Peyer's patch (tissue), 4 donors: ENCODE results near the gene AFF2. TPM values are rescaled to one million over a fixed set of nuclear protein-coding genes. Genes with fewer than 3 reads are reported as not detected.

Experiments used
- DNase-seq, 3 donors: peaks; one replicate each; pipeline ENCODE4 v3.0.0-alpha.2; 2017 to 2019
- H3K27ac ChIP-seq, 4 donors: fragments of 200-600 bp; sonication (generic); one replicate each; pipeline ENCODE4 v1.5.1; 2016 to 2019
- H3K27me3 ChIP-seq, 2 donors: fragments of 200-600 bp; sonication (generic); one replicate each; pipeline ENCODE4 v1.5.1; 2019
- H3K36me3 ChIP-seq, 3 donors: fragments of 200-600 bp; sonication (generic); one replicate each; pipeline ENCODE4 v1.5.1; 2016 to 2019
- H3K4me1 ChIP-seq, 4 donors: fragments of 200-600 bp; sonication (generic); one replicate each; pipeline ENCODE4 v1.5.1; 2016 to 2019
- H3K4me3 ChIP-seq, 4 donors: fragments of 200-600 bp; sonication (generic); 1 replicate in 3 of 4; 2 replicates in 1 of 4; pipeline ENCODE4 v1.5.1; 2016 to 2019; ENCODE audit warnings: mild to moderate bottlenecking in 1 of 4
- H3K9me3 ChIP-seq, 4 donors: fragments of 200-600 bp; sonication (generic); one replicate each; pipeline ENCODE4 v1.5.1; 2016 to 2019; ENCODE audit warnings: mild to moderate bottlenecking in 1 of 4
- POLR2A ChIP-seq, 2 donors: fragments of 450-650 bp; IDR thresholded peaks; one replicate each; pipeline ENCODE4 v1.5.1; 2017; ENCODE audit warnings: antibody characterized with exemption in 2 of 2, mild to moderate bottlenecking in 2 of 2, moderate library complexity in 2 of 2
- total RNA-seq, 4 donors: library from RNA; depleted of rRNA; stranded (reverse); fragments of >200 nt; gene quantifications; one replicate each; pipeline ENCODE4 v1.1.0, GENCODE V29; 2016
- TF ChIP-seq, protein P1 (sequence below), 6 experiments: fragments of 450-650 bp in 4 of 6; fragments of 200-600 bp in 2 of 6; sonication (generic) in 1 of 6; IDR thresholded peaks; one replicate each; pipeline ENCODE4 v1.5.1; 2017 to 2019; ENCODE audit warnings: antibody characterized with exemption in 6 of 6, mild to moderate bottlenecking in 3 of 6, moderate library complexity in 1 of 6

AFF2 gene
- total RNA-seq, 4 donors from 2014 or later = 0.18 to 2.5 (median 1.9) TPM; not detected in 1

DNA sequence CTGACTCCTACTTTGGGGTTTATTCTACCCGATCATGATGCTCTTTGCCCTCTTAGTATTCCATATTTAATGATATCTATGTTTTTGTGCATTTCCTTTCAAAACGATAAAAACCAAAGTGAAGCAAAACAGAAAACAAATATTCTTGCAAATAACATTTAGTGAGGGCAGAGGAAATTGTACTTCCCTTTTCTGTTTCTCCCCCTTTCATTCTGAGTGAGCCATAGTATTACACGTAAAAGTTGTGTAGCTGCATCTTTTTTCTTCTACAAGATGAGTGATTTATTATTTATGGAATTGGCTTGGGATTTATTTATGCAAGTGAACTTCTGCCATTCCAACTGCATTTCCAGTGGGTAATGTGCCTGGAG, 109.9 kb downstream of the AFF2 start:
- TF ChIP-seq POLR2A (IDR thresholded peaks at IDR 0.05) = no peak
- TF ChIP-seq, protein P1, sequence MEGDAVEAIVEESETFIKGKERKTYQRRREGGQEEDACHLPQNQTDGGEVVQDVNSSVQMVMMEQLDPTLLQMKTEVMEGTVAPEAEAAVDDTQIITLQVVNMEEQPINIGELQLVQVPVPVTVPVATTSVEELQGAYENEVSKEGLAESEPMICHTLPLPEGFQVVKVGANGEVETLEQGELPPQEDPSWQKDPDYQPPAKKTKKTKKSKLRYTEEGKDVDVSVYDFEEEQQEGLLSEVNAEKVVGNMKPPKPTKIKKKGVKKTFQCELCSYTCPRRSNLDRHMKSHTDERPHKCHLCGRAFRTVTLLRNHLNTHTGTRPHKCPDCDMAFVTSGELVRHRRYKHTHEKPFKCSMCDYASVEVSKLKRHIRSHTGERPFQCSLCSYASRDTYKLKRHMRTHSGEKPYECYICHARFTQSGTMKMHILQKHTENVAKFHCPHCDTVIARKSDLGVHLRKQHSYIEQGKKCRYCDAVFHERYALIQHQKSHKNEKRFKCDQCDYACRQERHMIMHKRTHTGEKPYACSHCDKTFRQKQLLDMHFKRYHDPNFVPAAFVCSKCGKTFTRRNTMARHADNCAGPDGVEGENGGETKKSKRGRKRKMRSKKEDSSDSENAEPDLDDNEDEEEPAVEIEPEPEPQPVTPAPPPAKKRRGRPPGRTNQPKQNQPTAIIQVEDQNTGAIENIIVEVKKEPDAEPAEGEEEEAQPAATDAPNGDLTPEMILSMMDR (IDR thresholded peaks at IDR 0.05) = no peak
- H3K4me3 ChIP-seq = no peak overlapping the region
- H3K9me3 ChIP-seq = no peaks in the 10 kb centered on the region
- H3K27me3 ChIP-seq = no peaks in the 10 kb centered on the region
- H3K27ac ChIP-seq = peak overlapping the region in 1 of 4 donors; percentile 42
- H3K4me1 ChIP-seq = no peaks in the 10 kb centered on the region
- no peak for DNase-seq
- H3K36me3 ChIP-seq = no peaks in the 10 kb centered on the region

DNA sequence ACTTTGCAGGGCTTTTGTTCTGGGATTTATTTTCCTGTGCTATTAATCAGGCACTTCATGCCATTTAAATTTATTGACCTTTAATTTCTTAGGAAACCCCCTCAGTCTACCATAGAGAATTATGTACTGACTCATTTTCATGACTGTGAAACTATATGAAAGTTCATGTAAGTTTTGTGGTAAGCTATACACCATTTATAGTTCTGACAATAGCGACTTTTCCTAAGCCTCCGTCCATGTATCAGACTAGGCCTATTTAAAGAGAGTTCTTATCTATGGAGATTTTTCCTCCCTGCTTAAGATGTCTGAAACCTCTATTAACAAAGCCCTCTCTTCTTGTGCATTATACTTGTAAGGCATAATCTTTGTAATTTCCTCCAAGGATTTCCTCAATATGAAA, 111.6 kb downstream of the AFF2 start:
- DNase-seq = no peak
- no peak for TF ChIP-seq POLR2A (IDR thresholded peaks at IDR 0.05)
- TF ChIP-seq, protein P1 (IDR thresholded peaks at IDR 0.05) = no peak
- H3K27ac ChIP-seq = no peak overlapping the region
- H3K9me3 ChIP-seq = no peaks in the 10 kb centered on the region
- H3K36me3 ChIP-seq = no peaks in the 10 kb centered on the region
- H3K4me1 ChIP-seq = no peaks in the 10 kb centered on the region
- H3K27me3 ChIP-seq = no peaks in the 10 kb centered on the region
- no peak overlapping the region for H3K4me3 ChIP-seq

GRCh38 chrX:148612431-148612830, 112.0 kb downstream of the AFF2 start:
- Histone ChIP-seq H3K4me3 (no peak overlapping the region), H3K27ac (no peak overlapping the region), H3K9me3 (no peaks in the 10 kb centered on the region), H3K36me3 (no peaks in the 10 kb centered on the region), H3K4me1 (no peaks in the 10 kb centered on the region), H3K27me3 (no peaks in the 10 kb centered on the region)
- TF ChIP-seq, protein P1 (IDR thresholded peaks at IDR 0.05) = no peak
- DNase-seq = no peak

- Histone ChIP-seq H3K27ac (no peak overlapping the region), H3K4me1 (no peaks in the 10 kb centered on the region), H3K27me3 (no peaks in the 10 kb centered on the region), H3K9me3 (no peaks in the 10 kb centered on the region), H3K36me3 (no peaks in the 10 kb centered on the region), H3K4me3 (no peak overlapping the region)
- no peak for DNase-seq
- TF ChIP-seq, protein P1 (IDR thresholded peaks at IDR 0.05) = no peak
- no peak for TF ChIP-seq POLR2A (IDR thresholded peaks at IDR 0.05)
Observed at GRCh38 chrX:148613636-148614035, 113.2 kb downstream of the AFF2 start.

GRCh38 chrX:148615491-148615890, 115.1 kb downstream of the AFF2 start:
- no peak overlapping the region for H3K4me3 ChIP-seq
- DNase-seq = no peak
- no peaks in the 10 kb centered on the region for H3K4me1 ChIP-seq
- H3K9me3 ChIP-seq = no peaks in the 10 kb centered on the region
- no peak overlapping the region for H3K27ac ChIP-seq
- H3K27me3 ChIP-seq = no peaks in the 10 kb centered on the region
- no peaks in the 10 kb centered on the region for H3K36me3 ChIP-seq
- TF ChIP-seq POLR2A (IDR thresholded peaks at IDR 0.05) = no peak
- TF ChIP-seq, protein P1 (IDR thresholded peaks at IDR 0.05) = no peak
